Astrocyte (in vitro differentiated cells and primary cell): ENCODE results near the gene CRADD. TPM values are rescaled to one million over a fixed set of nuclear protein-coding genes. Genes with fewer than 3 reads are reported as not detected.

Experiments
- DNase-seq: peaks from one replicate; pipeline ENCODE4 v3.0.0-alpha.2; 2010; ENCODE audit warnings: low read depth
- FAIRE-seq: peaks from 2 replicates; lab custom pipeline; 2011; peaks lifted over from hg19 to GRCh38; lab: Jason Lieb, UNC
- H2AFZ ChIP-seq: 2 replicates; pipeline ENCODE4 v1.6.0; 2012; ENCODE audit warnings: low read depth, low read length, inconsistent platforms
- H3K27ac ChIP-seq: 2 replicates; pipeline ENCODE4 v1.5.1; 2011; ENCODE audit warnings: low read depth, low read length, inconsistent platforms
- H3K27me3 ChIP-seq: 2 replicates; pipeline ENCODE4 v1.6.0; 2011; ENCODE audit warnings: low read length, inconsistent platforms; ENCODE audit not compliant: insufficient read depth
- H3K36me3 ChIP-seq: 2 replicates; pipeline ENCODE4 v1.5.1; 2011; ENCODE audit warnings: low read length, inconsistent platforms; ENCODE audit not compliant: insufficient read depth
- H3K4me1 ChIP-seq: 2 replicates; pipeline ENCODE4 v1.5.1; 2011; ENCODE audit warnings: low read length, inconsistent platforms; ENCODE audit not compliant: insufficient read depth
- H3K4me2 ChIP-seq: 2 replicates; pipeline ENCODE4 v1.6.0; 2012; ENCODE audit warnings: low read length, inconsistent platforms
- H3K4me3 ChIP-seq: 2 replicates; pipeline ENCODE4 v1.5.1; 2011; ENCODE audit warnings: low read depth, mild to moderate bottlenecking, low read length, inconsistent platforms; ENCODE audit not compliant: insufficient read depth
- H3K79me2 ChIP-seq: 2 replicates; pipeline ENCODE4 v1.6.0; 2012; ENCODE audit warnings: mild to moderate bottlenecking, low read length, inconsistent platforms; ENCODE audit not compliant: insufficient read depth
- H3K9ac ChIP-seq: 2 replicates; pipeline ENCODE4 v1.6.0; 2012; ENCODE audit warnings: mild to moderate bottlenecking, low read length, inconsistent platforms
- H3K9me3 ChIP-seq: 2 replicates; pipeline ENCODE4 v1.5.1; 2012; ENCODE audit warnings: low read depth, mild to moderate bottlenecking, low read length, inconsistent platforms; ENCODE audit not compliant: insufficient read depth
- H4K20me1 ChIP-seq: 2 replicates; pipeline ENCODE4 v1.6.0; 2012; ENCODE audit warnings: low read length, inconsistent platforms; ENCODE audit not compliant: insufficient read depth
- H3K27ac Mint-ChIP-seq: one replicate; pipeline ENCODE4 v1.8.0; 2021; ENCODE audit warnings: mild to moderate bottlenecking, mixed read lengths; ENCODE audit not compliant: unreplicated experiment
- H3K27me3 Mint-ChIP-seq: one replicate; pipeline ENCODE4 v1.8.0; 2021; ENCODE audit warnings: low read depth, mixed read lengths; ENCODE audit not compliant: unreplicated experiment
- H3K36me3 Mint-ChIP-seq: one replicate; pipeline ENCODE4 v1.8.0; 2021; ENCODE audit warnings: low read depth, mixed read lengths; ENCODE audit not compliant: unreplicated experiment
- H3K4me1 Mint-ChIP-seq: one replicate; pipeline ENCODE4 v1.8.0; 2021; ENCODE audit warnings: low read depth, mixed read lengths; ENCODE audit not compliant: unreplicated experiment
- H3K4me3 Mint-ChIP-seq: one replicate; pipeline ENCODE4 v1.8.0; 2021; ENCODE audit warnings: mild to moderate bottlenecking, moderate library complexity, mixed read lengths; ENCODE audit not compliant: unreplicated experiment
- H3K9me3 Mint-ChIP-seq: one replicate; pipeline ENCODE4 v1.8.0; 2021; ENCODE audit warnings: mild to moderate bottlenecking, mixed read lengths; ENCODE audit not compliant: unreplicated experiment
- EZH2 ChIP-seq: IDR thresholded peaks from 2 replicates; pipeline ENCODE4 v1.6.1; 2012; ENCODE audit warnings: mild to moderate bottlenecking, low read length, inconsistent platforms; ENCODE audit not compliant: insufficient read depth
- total RNA-seq: library from RNA; stranded (reverse); gene quantifications from 2 replicates; pipeline ENCODE4 v1.2.1, GENCODE V29; 2021
- TF ChIP-seq, protein P1 (sequence below): IDR thresholded peaks from 2 replicates; pipeline ENCODE4 v1.5.1; 2011; ENCODE audit warnings: low read depth, mild to moderate bottlenecking, inconsistent platforms, low read length, moderate library complexity; ENCODE audit not compliant: insufficient read depth

Gene CRADD
- total RNA-seq, 1 donor from 2014 or later: 8.8 TPM

DNA sequence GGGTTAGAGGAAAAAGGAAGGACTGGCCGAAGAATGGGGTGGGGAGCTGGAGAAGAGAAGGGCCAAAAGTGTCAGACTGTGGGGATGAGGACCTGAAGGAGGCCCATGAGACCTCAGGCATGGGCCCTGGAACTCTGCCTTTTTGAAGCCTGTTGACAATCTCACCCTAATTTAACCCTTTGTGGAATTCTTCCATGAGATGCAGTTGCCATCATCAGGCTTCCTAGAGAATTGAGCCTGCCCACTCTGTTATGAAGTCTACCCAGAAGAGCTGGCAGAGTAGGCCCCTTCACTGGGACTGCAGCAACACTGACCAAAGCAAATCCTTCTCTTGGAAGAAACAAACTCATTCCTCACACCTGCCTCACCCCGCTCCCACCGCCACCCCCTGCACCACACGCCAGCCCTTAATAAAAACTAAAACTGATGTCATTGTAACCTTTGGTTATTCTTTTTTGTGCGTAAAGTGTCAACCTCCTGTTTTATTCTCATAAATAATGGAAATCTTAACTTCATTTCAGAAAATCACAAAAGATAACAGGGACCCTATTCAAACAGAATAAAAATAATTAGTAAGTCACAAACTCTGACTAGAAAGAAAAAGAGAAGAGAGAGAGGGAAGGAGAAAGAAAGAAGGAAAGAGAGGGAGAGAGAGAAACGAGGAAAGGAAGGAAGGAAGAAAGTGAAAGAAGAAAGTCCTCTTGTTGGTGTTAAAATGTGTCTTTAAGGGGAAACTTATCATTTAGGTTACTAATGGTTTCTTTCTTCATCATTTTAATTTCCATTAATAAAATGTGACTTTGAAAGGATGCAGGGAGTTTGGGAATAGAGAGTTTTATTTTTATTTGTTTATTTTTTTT, 61.3 kb downstream of the CRADD start:
- FAIRE-seq: no peak
- Mint-ChIP-seq H3K27ac (no peak overlapping the region), H3K27me3 (peaks cover 4% of the 10 kb centered on the region), H3K4me3 (no peak overlapping the region), H3K36me3 (no peaks in the 10 kb centered on the region), H3K9me3 (peaks cover 3% of the 10 kb centered on the region), H3K4me1 (peaks cover 4% of the 10 kb centered on the region)
- no peak for DNase-seq
- H3K27ac ChIP-seq: no peak overlapping the region
- no peak overlapping the region for H2AFZ ChIP-seq
- TF ChIP-seq, protein P1, sequence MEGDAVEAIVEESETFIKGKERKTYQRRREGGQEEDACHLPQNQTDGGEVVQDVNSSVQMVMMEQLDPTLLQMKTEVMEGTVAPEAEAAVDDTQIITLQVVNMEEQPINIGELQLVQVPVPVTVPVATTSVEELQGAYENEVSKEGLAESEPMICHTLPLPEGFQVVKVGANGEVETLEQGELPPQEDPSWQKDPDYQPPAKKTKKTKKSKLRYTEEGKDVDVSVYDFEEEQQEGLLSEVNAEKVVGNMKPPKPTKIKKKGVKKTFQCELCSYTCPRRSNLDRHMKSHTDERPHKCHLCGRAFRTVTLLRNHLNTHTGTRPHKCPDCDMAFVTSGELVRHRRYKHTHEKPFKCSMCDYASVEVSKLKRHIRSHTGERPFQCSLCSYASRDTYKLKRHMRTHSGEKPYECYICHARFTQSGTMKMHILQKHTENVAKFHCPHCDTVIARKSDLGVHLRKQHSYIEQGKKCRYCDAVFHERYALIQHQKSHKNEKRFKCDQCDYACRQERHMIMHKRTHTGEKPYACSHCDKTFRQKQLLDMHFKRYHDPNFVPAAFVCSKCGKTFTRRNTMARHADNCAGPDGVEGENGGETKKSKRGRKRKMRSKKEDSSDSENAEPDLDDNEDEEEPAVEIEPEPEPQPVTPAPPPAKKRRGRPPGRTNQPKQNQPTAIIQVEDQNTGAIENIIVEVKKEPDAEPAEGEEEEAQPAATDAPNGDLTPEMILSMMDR: no peak
- no peaks in the 10 kb centered on the region for H3K27me3 ChIP-seq
- no peaks in the 10 kb centered on the region for H3K79me2 ChIP-seq
- no peaks in the 10 kb centered on the region for H3K36me3 ChIP-seq
- no peak overlapping the region for H3K4me3 ChIP-seq
- no peaks in the 10 kb centered on the region for H4K20me1 ChIP-seq
- no peak overlapping the region for H3K4me2 ChIP-seq
- H3K9ac ChIP-seq: no peak overlapping the region
- no peaks in the 10 kb centered on the region for H3K9me3 ChIP-seq
- peaks cover 10% of the 10 kb centered on the region for H3K4me1 ChIP-seq

DNA sequence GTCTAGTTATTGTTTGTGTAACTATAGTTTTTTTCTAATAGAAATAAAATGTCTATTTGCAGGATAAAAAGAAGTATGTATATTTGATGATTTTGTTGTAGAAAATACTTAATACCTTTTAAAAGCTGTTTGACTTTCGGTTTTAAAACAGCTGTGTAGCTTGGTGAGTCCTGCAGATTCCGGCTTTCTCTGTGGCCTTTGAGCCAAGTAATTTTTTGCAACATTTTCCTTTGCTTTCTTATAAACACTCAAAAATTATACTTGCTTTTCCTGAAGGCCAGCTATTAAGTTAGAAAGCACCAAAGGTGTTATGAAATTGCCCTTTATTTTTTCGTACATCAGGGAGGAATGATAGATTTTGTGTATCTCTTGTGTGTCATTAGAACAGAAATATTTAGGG, 63.6 kb downstream of the CRADD start:
- Histone ChIP-seq H4K20me1 (no peaks in the 10 kb centered on the region), H3K27ac (no peak overlapping the region), H3K9ac (peak overlapping the region; percentile 87), H3K9me3 (no peaks in the 10 kb centered on the region), H2AFZ (no peak overlapping the region), H3K36me3 (no peaks in the 10 kb centered on the region), H3K27me3 (no peaks in the 10 kb centered on the region), H3K4me3 (no peak overlapping the region), H3K79me2 (no peaks in the 10 kb centered on the region), H3K4me2 (peak overlapping the region; percentile 91), H3K4me1 (peaks cover 10% of the 10 kb centered on the region)
- Mint-ChIP-seq H3K27ac (no peak overlapping the region), H3K4me3 (no peak overlapping the region), H3K9me3 (no peaks in the 10 kb centered on the region), H3K36me3 (no peaks in the 10 kb centered on the region), H3K27me3 (peaks cover 4% of the 10 kb centered on the region), H3K4me1 (peaks cover 4% of the 10 kb centered on the region)
- TF ChIP-seq, protein P1: no peak
- no peak for TF ChIP-seq EZH2
- FAIRE-seq: no peak
- DNase-seq: no peak

DNA sequence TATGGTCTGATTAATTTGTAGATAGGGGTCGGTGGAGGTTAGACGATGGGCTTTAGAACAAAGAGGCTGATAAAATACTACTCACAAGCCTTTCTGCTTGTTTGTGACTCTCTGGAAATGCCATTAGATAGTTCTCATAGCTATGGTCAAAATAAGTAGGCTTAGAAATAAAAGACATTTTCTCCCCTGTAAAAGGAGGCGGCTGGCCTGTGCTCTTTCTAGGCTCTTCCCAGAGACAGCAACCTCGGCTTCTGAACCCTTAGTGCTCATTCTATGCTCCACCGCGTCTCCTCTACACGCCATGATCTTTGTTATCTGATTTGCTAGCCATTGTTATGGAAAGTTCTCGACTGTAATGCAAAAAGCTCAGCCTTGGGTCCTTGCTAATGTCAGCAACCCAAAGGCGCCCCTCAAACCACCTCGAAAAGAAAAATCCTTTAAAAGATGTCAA, 64.5 kb downstream of the CRADD start:
- no peaks in the 10 kb centered on the region for H4K20me1 ChIP-seq
- H3K4me2 ChIP-seq: peak overlapping the region; percentile 91
- H3K4me1 ChIP-seq: peaks cover 10% of the 10 kb centered on the region
- no peaks in the 10 kb centered on the region for H3K27me3 ChIP-seq
- peak overlapping the region; percentile 61 for H3K27ac ChIP-seq
- Mint-ChIP-seq H3K27me3 (peaks cover 4% of the 10 kb centered on the region), H3K4me1 (peaks cover 4% of the 10 kb centered on the region), H3K27ac (peak overlapping the region; percentile 19), H3K4me3 (peak overlapping the region; percentile 82), H3K9me3 (no peaks in the 10 kb centered on the region), H3K36me3 (no peaks in the 10 kb centered on the region)
- H3K9me3 ChIP-seq: no peaks in the 10 kb centered on the region
- no peaks in the 10 kb centered on the region for H3K79me2 ChIP-seq
- H2AFZ ChIP-seq: peak overlapping the region; percentile 89
- no peak for FAIRE-seq
- peak overlapping the region; percentile 87 for H3K9ac ChIP-seq
- no peaks in the 10 kb centered on the region for H3K36me3 ChIP-seq
- peak overlapping the region; percentile 85 for H3K4me3 ChIP-seq
- no peak for DNase-seq
- TF ChIP-seq, protein P1: no peak
- no peak for TF ChIP-seq EZH2
